SH-SY5Y (cell line): ENCODE data around the gene PRTN3.

ENCODE experiments used
- GATA2 ChIP-seq: IDR thresholded peaks from 2 replicates; pipeline ENCODE4 v1.6.1; 2011; ENCODE audit warnings: mild to moderate bottlenecking, low read depth, low read length
- GATA3 ChIP-seq: IDR thresholded peaks from 2 replicates; pipeline ENCODE4 v1.6.1; 2011; ENCODE audit warnings: low read depth, mild to moderate bottlenecking, low read length, moderate library complexity

DNA sequence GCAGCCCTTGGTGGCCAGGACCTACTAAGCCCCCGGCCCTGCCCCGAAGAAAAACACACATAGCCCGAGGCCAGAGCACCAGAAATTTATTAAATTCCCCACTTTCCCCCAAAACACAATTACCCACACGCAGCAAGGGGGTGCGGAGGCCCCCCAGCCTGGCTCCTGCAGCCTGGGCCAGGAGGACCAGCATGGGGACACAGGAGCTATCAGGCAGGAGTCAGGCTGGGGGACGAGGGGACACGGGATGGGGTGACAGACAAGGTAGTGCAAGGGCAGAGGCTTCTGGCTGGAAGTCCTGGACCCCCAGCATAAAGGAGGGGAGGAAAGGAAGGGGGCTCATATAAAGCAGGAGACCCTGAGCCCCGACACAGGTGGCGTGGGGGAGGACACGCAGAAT, 55.6 kb downstream of the PRTN3 start:
- TF ChIP-seq GATA3 (no peak), GATA2 (no peak)
